IMR-90 (cell line): ENCODE data around the gene ATP6V1A.

Source experiments
- CEBPB ChIP-seq: IDR thresholded peaks from 2 replicates; pipeline ENCODE4 v1.6.1; 2012; ENCODE audit warnings: low read depth, low read length, improper control_type of control experiment
- MAFK ChIP-seq: IDR thresholded peaks from 2 replicates; pipeline ENCODE4 v1.6.1; 2012; ENCODE audit warnings: low read depth, low read length, improper control_type of control experiment
- MAZ ChIP-seq: IDR thresholded peaks from 2 replicates; pipeline ENCODE4 v1.6.1; 2012; ENCODE audit warnings: low read depth, mild to moderate bottlenecking, low read length, improper control_type of control experiment, moderate library complexity, borderline replicate concordance
- MXI1 ChIP-seq: IDR thresholded peaks from 2 replicates; pipeline ENCODE4 v1.6.1; 2012; ENCODE audit warnings: low read depth, mild to moderate bottlenecking, low read length, moderate library complexity, borderline replicate concordance
- POLR2A ChIP-seq: IDR thresholded peaks from 2 replicates; pipeline ENCODE4 v1.6.1; 2012; ENCODE audit warnings: mild to moderate bottlenecking, low read depth, low read length
- RAD21 ChIP-seq: IDR thresholded peaks from 2 replicates; pipeline ENCODE4 v1.6.1; 2012; ENCODE audit warnings: low read length, improper control_type of control experiment
- RCOR1 ChIP-seq: IDR thresholded peaks from 2 replicates; pipeline ENCODE4 v1.6.1; 2012; ENCODE audit warnings: mild to moderate bottlenecking, low read length, improper control_type of control experiment; ENCODE audit not compliant: insufficient replicate concordance
- RFX5 ChIP-seq: IDR thresholded peaks from 2 replicates; pipeline ENCODE4 v1.8.0; 2012; ENCODE audit warnings: low read depth, mild to moderate bottlenecking, low read length, moderate library complexity
- TF ChIP-seq, protein P1 (sequence below): conservative IDR thresholded peaks from 2 replicates; pipeline ENCODE4 v1.5.1; 2012; ENCODE audit warnings: mild to moderate bottlenecking, low read depth, low read length, improper control_type of control experiment

DNA sequence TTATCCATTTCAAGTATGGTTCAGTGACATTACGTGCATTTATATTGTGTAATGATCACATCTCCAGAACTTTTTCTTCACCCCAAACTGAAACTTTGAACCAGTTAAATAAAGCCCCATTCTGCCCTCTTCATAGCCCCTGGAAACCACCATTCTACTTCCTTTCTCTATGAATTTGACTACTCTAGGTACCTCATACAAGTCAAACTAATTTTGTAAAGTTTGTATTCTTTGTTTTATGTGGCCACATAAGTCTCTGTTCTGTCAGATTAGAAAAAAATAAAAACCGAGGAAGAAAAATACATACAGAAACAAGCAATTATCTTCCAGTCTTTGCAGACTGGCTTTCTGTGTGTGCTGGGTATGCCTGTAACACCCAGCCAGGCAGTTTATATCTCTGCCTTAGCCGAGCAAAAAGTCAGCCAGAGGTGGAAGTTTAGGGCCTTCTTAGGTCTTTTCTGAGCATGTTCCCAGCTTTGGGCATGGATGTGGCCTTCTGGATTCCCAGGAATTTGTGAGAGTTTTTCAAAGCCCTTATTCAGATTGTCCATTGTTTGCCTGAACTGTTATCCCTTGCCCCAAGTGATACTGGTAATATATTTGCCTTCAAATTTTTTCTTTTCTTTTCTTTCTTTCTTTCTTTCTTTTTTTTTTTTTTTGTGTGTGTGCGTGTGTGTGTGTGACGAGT is 85.8 kb downstream of the ATP6V1A start:
- TF ChIP-seq, protein P1, sequence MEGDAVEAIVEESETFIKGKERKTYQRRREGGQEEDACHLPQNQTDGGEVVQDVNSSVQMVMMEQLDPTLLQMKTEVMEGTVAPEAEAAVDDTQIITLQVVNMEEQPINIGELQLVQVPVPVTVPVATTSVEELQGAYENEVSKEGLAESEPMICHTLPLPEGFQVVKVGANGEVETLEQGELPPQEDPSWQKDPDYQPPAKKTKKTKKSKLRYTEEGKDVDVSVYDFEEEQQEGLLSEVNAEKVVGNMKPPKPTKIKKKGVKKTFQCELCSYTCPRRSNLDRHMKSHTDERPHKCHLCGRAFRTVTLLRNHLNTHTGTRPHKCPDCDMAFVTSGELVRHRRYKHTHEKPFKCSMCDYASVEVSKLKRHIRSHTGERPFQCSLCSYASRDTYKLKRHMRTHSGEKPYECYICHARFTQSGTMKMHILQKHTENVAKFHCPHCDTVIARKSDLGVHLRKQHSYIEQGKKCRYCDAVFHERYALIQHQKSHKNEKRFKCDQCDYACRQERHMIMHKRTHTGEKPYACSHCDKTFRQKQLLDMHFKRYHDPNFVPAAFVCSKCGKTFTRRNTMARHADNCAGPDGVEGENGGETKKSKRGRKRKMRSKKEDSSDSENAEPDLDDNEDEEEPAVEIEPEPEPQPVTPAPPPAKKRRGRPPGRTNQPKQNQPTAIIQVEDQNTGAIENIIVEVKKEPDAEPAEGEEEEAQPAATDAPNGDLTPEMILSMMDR, result no peak
- TF ChIP-seq RAD21, result no peak
- no peak for TF ChIP-seq POLR2A
- TF ChIP-seq RFX5, result no peak
- TF ChIP-seq MAFK, result no peak
- no peak for TF ChIP-seq MXI1
- no peak for TF ChIP-seq CEBPB
- TF ChIP-seq MAZ, result no peak
- no peak for TF ChIP-seq RCOR1
